GM10248 (cell line): ENCODE results near the gene SPHK2.

ENCODE experiments used
- CTCF ChIA-PET: fragments of 300-600 bp; sonication (Branson Sonifier 250); formaldehyde crosslinking; extraction: SDS; loops from one replicate; lab custom pipeline; 2021; ENCODE audit warnings: antibody characterized with exemption; lab: Yijun Ruan, JAX
- POLR2A ChIA-PET: fragments of 350-650 bp; sonication (Branson Sonifier 250); formaldehyde crosslinking; extraction: SDS; loops from one replicate; lab custom pipeline; 2020; ENCODE audit warnings: antibody characterized with exemption; lab: Yijun Ruan, JAX
- DNase-seq: peaks from one replicate; pipeline ENCODE4 v3.0.0; 2012; ENCODE audit errors: extremely low spot score
- CTCF ChIP-seq: IDR thresholded peaks from 2 replicates; pipeline ENCODE4 v1.5.1; 2012; ENCODE audit warnings: mild to moderate bottlenecking, low read depth; ENCODE audit errors: extremely low read depth, missing control alignments, control extremely low read depth

The SPHK2 gene

GRCh38 chr19:48611872-48612271 is 7.4 kb upstream of the SPHK2 start:
- no peak for TF ChIP-seq CTCF
- no peak for DNase-seq
- POLR2A ChIA-PET: no interaction called here
- CTCF ChIA-PET: no interaction called here

- DNase-seq: no peak
- ChIA-PET CTCF (no interaction called here), POLR2A (no interaction called here)
- TF ChIP-seq CTCF: no peak
These were observed 6.1 kb upstream of the SPHK2 start for GRCh38 chr19:48613024-48613851.

GRCh38 chr19:48613852-48614435 is 5.4 kb upstream of the SPHK2 start:
- no peak for DNase-seq
- no peak for TF ChIP-seq CTCF
- POLR2A ChIA-PET: interaction anchor here (0.5 to 0.9 kb wide), 3 partner anchors 10 to 200 kb away, joined by 3 to 4 read pairs (median 3); no protein-coding TSS in a partner anchor
- CTCF ChIA-PET: no interaction called here

GRCh38 chr19:48614436-48615230 is 4.7 kb upstream of the SPHK2 start, which contains the start of gene FAM83E:
TSS of gene FAM83E (minus strand) at chr19:48615076. CDS start at chr19:48613372, 1,704 bp downstream.
- DNase-seq: no peak
- ChIA-PET POLR2A (interaction anchor here (0.5 to 1.3 kb wide), 4 partner anchors 9 to 201 kb away, joined by 3 to 5 read pairs (median 4); no protein-coding TSS in a partner anchor), CTCF (interaction anchor here (3.7 kb wide), 1 partner anchor 26 kb away, joined by 15 read pairs; no protein-coding TSS in a partner anchor)
- no peak for TF ChIP-seq CTCF

GRCh38 chr19:48615231-48616040 is 3.9 kb upstream of the SPHK2 start:
- no peak for DNase-seq
- ChIA-PET POLR2A (interaction anchor here (1.3 kb wide), 1 partner anchor 9 kb away, joined by 5 read pairs; no protein-coding TSS in a partner anchor), CTCF (interaction anchor here (1.3 to 3.7 kb wide), 2 partner anchors 9 to 27 kb away, joined by 3 to 15 read pairs; no protein-coding TSS in a partner anchor)
- TF ChIP-seq CTCF: no peak
